KOPT-K1 (cell line): ENCODE data around the gene BCAS3.

ENCODE experiments used
- H3K27ac ChIP-seq: fragments of 200-600 bp; sonication (generic); 2 replicates; pipeline ENCODE4 v1.5.1; 2016; ENCODE audit warnings: antibody characterized with exemption, mild to moderate bottlenecking, low read depth, low read length; ENCODE audit not compliant: poor library complexity, severe bottlenecking
- H3K36me3 ChIP-seq: fragments of 200-600 bp; sonication (generic); 2 replicates; pipeline ENCODE4 v1.5.1; 2017; ENCODE audit warnings: antibody characterized with exemption, mild to moderate bottlenecking, low read length, moderate library complexity; ENCODE audit not compliant: insufficient read depth
- H3K9me3 ChIP-seq: fragments of 200-600 bp; sonication (generic); 2 replicates; pipeline ENCODE4 v1.5.1; 2017; ENCODE audit warnings: antibody characterized with exemption, low read length, mild to moderate bottlenecking; ENCODE audit not compliant: insufficient read depth, poor library complexity, severe bottlenecking

Gene BCAS3

DNA sequence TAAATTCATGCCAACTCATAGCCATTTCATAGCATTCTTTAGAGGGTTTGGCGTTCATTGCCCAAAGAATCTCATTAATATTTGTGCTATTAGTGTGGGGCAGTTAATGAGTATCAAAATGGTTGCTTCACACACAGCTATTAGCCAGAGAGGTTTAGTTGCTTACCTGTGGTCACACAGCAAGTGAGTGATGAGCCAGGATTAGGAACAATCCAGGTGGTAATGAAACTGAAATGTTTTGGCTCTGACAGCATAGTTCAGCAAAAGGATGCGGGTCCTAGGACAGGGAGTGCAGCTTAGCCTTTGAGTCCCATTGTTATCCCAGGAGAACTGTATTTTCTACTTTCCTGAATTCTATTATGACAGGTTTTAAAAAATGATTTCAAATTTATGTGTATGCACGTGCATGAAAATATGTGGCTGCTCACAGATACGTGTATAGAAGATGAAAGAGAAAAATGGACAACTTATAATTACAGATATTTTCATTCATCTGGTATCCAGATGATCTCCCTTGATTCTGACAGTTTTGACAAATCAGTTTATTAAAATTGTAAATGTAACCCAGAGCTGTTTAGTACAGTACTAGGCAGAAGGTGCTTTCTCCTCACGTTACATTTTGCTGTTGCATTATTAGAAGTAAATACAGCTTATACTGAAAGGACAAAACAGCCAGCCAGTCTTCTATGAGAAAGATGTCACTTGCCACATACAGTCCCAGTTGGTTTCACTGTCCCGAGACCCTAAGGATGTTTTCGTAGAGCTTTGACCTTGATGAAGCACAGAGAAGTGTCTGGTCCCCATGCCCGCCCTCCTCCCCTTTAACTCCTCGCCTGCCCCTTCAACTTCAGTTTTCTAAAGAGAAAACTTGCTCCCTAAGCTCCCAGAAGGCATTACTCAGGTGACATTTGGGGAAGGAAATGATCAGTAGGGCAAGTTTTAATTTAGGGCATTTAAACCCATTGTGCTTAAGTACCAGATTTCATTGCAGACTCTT is 622.2 kb downstream of the BCAS3 start:
- Histone ChIP-seq H3K9me3 (no peaks in the 10 kb centered on the region), H3K27ac (no peak overlapping the region), H3K36me3 (no peaks in the 10 kb centered on the region)

DNA sequence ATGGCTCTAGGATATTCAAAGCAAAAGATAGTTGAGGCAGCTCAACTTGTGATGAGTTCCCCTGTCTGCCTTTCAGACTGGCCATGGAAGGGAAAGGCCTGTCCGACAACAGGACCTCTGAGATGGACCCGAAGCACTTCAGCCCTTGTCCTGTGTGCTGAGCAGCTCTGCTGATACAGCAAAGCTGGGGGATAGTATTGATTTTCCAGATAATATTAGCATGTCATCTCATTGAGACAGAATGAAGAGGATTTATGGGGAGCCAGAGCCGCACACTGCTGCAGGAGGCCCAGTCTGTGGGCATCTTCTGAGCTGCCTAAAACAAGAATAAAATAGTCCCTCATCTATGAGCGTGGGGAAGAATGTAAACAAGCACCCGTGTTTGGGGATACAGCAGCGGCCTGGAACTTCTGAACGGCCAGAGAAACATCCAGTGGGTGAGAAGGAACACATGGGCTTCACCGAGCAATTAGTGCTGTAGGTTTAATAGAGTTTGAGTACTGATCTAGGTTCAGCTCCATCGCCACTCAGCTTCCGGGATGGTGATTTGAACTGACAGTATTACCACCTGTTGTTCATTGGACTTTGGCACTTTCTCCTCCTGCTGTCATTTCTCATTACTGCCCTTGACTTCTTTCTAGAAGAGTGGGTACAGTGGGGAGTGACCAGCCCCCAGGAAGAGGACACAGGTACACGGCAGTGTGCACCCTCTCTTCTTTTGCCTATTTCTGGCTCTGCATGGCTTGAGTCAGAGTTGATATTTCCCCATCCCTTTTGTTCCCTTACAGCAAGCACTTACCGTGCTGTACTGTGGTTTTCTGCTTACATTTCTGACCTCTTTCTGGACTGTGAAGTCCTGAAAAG is 625.5 kb downstream of the BCAS3 start:
- Histone ChIP-seq H3K27ac (no peak overlapping the region), H3K9me3 (no peaks in the 10 kb centered on the region), H3K36me3 (no peaks in the 10 kb centered on the region)

DNA sequence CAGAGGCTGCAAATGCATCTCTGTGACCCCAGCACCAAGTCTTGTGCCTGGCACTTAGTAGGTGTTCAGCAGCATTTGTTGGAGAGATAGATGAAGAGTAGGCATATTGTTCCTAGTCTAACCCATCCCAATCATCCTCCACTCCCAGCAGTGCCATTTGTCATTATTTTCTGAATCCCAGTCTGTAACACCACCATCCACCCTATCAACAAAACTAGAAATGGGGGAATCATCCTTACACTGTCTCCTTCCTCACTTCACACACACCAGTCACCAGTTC is 626.1 kb downstream of the BCAS3 start:
- H3K27ac ChIP-seq = no peak overlapping the region
- H3K9me3 ChIP-seq = no peaks in the 10 kb centered on the region
- H3K36me3 ChIP-seq = no peaks in the 10 kb centered on the region

DNA sequence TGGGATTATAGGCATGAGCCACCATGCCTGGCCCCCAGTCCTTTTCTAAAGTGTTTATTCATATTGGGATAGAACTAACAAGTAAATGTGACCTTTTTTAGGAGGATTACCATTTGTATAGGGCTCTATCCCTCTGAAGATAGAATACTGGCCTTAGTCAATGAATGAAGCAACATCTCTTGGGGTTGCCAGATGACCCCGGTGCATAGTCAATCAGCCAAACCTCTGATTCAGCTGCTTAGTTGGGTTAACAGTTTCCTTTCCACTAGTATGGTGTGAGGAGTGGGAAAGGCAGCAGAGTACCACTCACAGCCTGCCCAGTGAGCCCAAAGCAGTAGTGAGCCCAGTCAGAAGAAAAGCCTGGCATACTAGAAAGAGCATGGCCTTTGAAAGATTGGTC is 627.4 kb downstream of the BCAS3 start:
- Histone ChIP-seq H3K9me3 (no peaks in the 10 kb centered on the region), H3K27ac (no peak overlapping the region), H3K36me3 (no peaks in the 10 kb centered on the region)

DNA sequence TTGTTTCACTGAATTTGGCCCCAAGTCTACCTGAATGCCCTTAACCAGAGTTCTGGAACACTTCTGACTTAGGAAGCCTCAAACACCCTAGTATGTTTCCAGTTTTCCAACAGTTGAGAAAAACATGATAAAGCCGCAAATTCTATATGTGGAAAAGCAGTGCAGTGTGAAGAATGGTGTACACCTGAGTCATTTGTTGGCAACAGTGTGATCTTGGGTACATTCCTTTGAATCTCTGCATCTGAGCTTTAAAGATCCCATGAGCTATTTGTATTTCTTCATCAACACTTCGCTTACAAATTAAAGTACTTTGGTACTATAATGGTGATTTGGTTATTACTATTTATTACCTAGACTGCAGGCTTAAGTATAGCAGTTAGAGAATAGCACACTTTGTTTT is 628.4 kb downstream of the BCAS3 start:
- no peak overlapping the region for H3K27ac ChIP-seq
- H3K9me3 ChIP-seq = no peaks in the 10 kb centered on the region
- no peaks in the 10 kb centered on the region for H3K36me3 ChIP-seq

DNA sequence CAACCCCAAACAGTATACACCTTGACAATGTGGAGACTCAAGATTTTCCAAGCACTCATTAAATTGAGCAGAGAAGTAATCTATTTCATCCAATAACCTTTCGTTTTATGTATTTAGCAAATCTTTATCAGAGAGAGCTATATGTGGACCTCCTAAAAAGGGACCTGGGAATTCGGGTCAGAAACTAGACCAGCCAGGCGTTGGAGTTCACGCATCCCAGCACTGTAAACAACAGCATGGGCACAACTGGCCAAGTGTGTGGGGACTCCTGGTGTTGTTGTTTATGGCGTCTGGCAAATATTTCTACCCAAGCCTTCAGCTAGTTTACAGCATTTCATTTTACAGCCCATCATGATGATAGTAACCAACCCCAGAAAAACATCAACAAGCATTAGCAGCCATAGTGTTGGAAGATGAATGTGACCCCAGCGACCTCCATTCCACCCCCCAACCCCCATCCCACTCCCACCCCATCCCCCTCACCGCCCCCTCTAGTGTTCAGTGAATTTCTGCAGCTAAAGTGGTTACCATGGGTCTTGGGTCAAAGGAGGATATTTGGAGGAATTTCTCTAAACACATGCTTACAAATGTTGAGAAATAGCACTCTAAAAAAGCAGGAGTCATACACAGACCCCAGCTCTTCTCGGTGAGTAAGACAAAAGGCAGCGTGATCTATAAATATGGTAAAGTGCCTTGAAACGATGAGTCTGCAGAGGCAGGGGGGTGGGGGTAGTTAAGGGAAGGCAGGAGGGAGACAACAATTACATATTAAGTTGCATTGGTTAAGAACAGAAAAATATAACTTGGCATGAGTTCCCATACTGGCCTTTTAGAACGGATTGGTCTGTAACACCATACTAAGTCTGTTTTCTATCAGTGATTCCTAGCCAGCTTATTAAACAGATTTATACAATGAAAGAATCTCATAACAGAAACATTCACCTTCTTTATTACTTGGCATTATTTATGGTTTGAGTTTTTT is 630.5 kb downstream of the BCAS3 start:
- no peaks in the 10 kb centered on the region for H3K9me3 ChIP-seq

DNA sequence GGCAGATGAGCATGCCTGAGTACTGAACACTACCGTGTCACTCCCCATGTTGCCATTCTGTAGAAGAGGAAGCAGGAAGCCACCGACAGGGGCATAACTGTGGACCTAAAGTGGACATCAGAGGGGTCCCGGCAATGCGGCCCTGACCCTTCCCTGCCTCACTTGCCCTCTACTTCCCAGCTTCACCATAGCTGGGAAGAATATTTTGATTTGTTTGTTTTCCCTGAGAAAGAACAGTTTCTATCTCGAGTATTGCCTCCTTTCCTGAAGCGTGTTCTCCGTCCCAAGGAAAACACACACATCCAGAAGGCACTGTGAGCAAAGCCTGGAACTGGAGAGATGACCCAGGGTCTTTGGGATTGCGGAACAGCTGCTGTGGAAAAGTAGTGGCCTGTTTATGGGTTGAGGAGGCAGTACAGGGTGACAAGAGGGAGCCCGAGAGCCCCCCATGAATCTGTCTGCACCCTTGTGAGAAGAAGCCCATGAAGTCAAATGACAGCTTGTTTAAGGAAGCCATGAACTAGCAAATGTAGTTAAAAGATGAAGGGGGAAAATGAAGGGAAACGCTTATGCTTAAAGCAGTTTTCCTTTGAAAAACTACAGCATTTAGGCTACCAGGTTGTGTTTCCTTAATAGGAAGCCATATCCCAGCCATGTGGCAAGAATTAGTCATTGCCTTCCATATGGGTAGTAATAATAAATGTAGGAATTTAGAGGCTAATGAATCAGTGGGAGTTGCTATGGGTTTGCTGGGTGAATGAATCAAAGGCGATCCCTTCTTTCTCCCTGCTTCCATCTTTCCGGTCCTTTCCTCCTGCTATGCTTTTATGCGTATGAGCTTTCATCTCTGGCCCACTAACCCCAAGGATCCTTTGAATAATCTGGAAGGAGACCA is 632.0 kb downstream of the BCAS3 start:
- Histone ChIP-seq H3K9me3 (no peaks in the 10 kb centered on the region), H3K27ac (no peak overlapping the region), H3K36me3 (no peaks in the 10 kb centered on the region)

More for the DNA sequence above, 630.5 kb downstream of the BCAS3 start:
- H3K36me3 ChIP-seq = no peaks in the 10 kb centered on the region
- no peak overlapping the region for H3K27ac ChIP-seq

DNA sequence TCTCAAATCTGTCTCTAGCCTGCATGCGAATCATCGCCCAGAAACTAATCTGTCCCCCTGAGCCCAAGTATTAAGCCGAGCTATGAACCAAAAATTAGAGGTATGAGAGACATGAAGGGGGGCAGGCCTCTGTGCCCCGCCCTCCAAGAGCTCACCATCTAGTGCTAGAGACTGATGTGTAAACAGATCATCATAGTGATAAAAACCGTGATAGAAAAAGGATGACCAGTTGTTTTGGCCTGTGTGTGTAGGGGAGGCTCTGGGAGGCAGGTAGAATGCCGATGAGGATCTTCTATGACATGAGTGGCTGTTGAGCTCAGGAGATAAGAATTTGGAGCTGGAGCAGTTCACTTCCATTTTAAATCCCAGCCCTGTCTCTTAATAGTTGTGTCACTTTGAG is 632.9 kb downstream of the BCAS3 start:
- Histone ChIP-seq H3K27ac (no peak overlapping the region), H3K9me3 (no peaks in the 10 kb centered on the region), H3K36me3 (no peaks in the 10 kb centered on the region)

DNA sequence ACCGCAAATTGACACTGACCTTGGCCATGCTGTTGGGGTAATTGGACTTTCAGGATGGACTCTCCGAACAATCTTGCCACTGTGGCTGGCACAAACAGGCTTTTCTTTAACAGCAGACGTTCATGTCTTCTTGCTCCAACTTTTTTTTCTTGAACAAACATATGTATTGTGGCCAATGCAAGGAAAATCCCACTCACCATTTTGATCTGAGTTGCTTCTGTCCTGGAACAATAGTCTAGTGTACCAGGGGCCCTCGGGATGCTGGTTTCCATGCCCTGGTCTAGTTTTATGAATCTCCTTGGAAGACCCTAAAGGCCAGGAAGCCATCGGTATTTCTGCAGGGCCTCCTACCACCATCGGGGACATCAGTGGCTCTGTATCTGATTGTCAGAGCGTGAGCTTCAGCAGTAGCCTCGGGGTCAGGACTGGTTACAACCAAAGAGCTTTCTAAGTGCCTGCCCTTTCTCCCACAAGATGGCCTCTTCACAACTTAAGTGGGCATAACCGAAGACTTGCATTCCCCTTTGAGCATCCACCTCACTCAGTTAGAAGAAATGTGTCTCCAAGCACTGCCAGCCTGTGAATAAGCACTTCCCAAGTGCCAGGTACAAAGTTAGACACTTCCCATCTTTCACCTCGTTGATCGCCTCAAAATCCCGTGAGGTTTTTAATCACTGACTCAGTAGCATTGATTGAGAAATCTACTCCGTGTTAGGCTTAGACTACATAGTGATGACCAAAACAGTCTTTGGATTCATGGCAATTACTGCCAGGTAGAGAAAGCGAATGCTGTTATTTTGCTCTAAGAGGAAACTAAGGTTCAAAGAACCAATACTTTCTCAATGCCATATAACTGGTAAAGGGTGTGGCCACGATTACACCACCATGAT is 635.0 kb downstream of the BCAS3 start:
- H3K9me3 ChIP-seq = no peaks in the 10 kb centered on the region
- H3K27ac ChIP-seq = no peak overlapping the region
- no peaks in the 10 kb centered on the region for H3K36me3 ChIP-seq

DNA sequence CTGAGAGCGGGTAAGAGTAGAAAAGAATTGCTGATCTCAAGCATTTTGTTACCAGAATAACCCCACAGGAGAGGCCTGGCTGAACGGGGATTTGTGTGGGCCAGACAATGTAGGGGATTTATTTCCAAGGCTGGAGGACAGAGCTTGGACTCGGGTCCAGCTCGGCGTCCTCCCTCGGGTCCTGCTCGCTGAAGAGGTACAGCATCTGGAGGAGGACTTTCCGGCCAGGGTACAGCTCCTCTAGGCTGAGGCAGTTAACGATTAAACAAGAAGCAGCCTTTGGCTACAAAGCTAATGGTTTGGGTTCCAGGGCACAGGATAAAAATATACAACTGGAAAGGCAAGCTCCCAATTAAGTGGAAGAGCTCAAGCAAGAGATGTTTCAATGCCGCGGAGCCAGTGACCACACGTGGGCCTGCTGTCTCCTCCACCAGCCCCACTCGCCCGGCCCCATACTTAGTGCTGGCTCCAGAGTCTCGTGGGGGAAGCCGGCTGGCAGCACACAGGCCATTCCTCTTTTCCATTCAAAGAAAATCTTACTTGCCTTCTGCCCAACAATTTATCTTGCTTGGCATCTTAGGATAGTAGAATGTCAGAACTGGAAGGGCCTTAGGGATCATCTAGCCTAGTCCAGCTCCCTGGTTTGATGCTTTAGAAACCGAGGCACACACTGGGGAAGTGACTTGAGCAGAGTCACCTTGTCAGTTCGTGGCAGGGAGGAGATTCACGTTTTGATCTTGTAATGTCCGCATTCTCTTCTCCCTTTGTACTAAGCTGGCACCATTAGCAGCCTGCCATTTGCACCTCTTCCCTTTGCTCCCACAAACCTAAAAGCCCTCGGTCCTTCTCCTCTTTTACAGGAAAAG is 636.0 kb downstream of the BCAS3 start:
- no peaks in the 10 kb centered on the region for H3K36me3 ChIP-seq
- H3K9me3 ChIP-seq = no peaks in the 10 kb centered on the region
- H3K27ac ChIP-seq = no peak overlapping the region

DNA sequence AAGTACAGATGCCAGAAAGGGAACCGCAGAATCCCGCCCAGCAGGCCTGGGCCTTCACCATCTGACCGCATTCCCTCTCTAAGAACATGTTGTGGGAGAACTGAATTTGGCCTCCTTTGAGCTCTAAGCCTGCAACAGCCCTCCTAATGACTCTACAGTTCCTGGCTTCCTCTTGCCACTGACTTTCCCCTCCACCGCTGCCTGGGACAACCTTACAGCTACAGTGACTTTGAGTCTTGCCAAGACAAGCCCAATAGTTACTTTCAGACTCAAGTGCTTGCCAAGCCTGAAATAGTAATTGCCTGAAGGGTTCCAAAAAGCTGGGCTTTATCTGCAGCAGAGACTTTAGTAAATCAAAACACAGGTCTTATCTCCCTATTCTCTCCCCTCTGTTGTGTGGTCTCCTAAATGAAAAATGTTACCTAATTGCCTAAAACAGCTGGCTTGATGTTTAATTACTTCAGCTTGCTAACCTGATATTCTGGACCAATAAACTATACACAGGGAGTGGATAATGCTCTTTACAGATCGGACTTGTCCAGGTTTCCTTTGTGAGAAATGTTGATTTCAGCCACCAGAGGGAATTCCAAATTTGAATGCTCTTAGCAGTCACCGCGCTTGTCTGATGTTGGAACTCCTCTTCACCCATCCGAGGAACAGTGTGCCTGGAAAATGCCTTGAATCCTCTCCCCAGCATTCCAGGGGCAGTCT is 636.9 kb downstream of the BCAS3 start:
- H3K9me3 ChIP-seq = no peaks in the 10 kb centered on the region
- no peaks in the 10 kb centered on the region for H3K36me3 ChIP-seq
- no peak overlapping the region for H3K27ac ChIP-seq

DNA sequence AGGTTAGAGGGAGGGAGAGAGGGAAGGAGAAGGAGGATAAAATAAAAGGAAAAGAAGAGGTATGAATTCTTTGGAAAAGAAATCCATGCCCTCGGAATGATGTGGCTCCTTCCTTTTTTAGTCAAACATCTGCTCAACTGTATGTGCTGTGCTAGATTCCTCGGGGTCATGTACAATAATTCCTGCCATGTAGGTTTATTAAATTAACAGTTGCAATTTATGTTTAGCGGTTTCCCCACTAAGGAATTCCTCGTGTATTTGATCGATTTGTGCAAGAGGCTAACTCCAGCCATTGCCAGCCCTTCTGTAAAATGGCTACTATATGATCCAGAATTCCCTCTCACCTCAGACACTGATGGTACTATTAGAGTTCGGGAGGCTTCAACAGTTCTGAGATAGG is 639.0 kb downstream of the BCAS3 start:
- Histone ChIP-seq H3K9me3 (no peaks in the 10 kb centered on the region), H3K36me3 (no peaks in the 10 kb centered on the region), H3K27ac (no peak overlapping the region)
